PFSK-1 (cell line): ENCODE data around the gene C4A.

ENCODE experiments used
- FOXP2 ChIP-seq: optimal IDR thresholded peaks from 2 replicates; pipeline ENCODE3; 2011; ENCODE audit warnings: borderline replicate concordance, control low read depth, inconsistent platforms; ENCODE audit not compliant: insufficient read depth; ENCODE audit errors: extremely low read length, extremely low read depth
- POLR2AphosphoS5 ChIP-seq: IDR thresholded peaks from 2 replicates; pipeline ENCODE4 v1.6.1; 2012; ENCODE audit warnings: low read depth, mild to moderate bottlenecking, control low read depth, low read length, moderate library complexity
- REST ChIP-seq, 2 experiments: IDR thresholded peaks; 2 replicates each; pipeline versions ENCODE4 v1.6.1 to v1.8.0; 2011 to 2012; ENCODE audit warnings: low read depth in 2 of 2, low read length in 2 of 2, control low read depth in 1 of 2, inconsistent platforms in 1 of 2, mild to moderate bottlenecking in 1 of 2, moderate library complexity in 1 of 2; ENCODE audit not compliant: insufficient read depth in 1 of 2
- SIN3A ChIP-seq: IDR thresholded peaks from 2 replicates; pipeline ENCODE4 v1.6.1; 2012; ENCODE audit warnings: mild to moderate bottlenecking, low read length, moderate library complexity, borderline replicate concordance; ENCODE audit not compliant: insufficient read depth
- TAF1 ChIP-seq: IDR thresholded peaks from 2 replicates; pipeline ENCODE4 v1.6.1; 2012; ENCODE audit warnings: low read length, control low read depth, borderline replicate concordance; ENCODE audit not compliant: insufficient read depth

The C4A gene

GRCh38 chr6:31954511-31954910, 27.3 kb upstream of the C4A start:
- TF ChIP-seq POLR2AphosphoS5 (no peak), SIN3A (no peak), FOXP2 (no peak), TAF1 (no peak), REST (IDR thresholded peaks at IDR 0.05; ENCODE audit: insufficient read depth in 1 of 2, low read depth in 2 of 2, low read length in 2 of 2) (no peak)

- TF ChIP-seq POLR2AphosphoS5 (no peak), SIN3A (no peak), FOXP2 (no peak), TAF1 (no peak), REST (IDR thresholded peaks at IDR 0.05; ENCODE audit: insufficient read depth in 1 of 2, low read depth in 2 of 2, low read length in 2 of 2) (no peak)
Observed at GRCh38 chr6:31956796-31957195, 25.1 kb upstream of the C4A start.

- TF ChIP-seq POLR2AphosphoS5 (no peak), FOXP2 (no peak), REST (IDR thresholded peaks at IDR 0.05; ENCODE audit: insufficient read depth in 1 of 2, low read depth in 2 of 2, low read length in 2 of 2) (no peak; a peak in 1 of 4 replicates), SIN3A (no peak), TAF1 (no peak)
Observed at GRCh38 chr6:31958412-31958740, 23.5 kb upstream of the C4A start.

GRCh38 chr6:31958741-31959739, 22.8 kb upstream of the C4A start, which contains the start of the genes NELFE and SKIC2:
NELFE (minus strand) TSS chr6:31958971; CDS start chr6:31958446, 525 bp downstream.
SKIC2 (plus strand) TSS chr6:31959175; CDS start chr6:31959193, 18 bp downstream.
- TF ChIP-seq FOXP2: peak; percentile 92
- peak; percentile 88 for TF ChIP-seq POLR2AphosphoS5
- TF ChIP-seq REST (IDR thresholded peaks at IDR 0.05; ENCODE audit: insufficient read depth in 1 of 2, low read depth in 2 of 2, low read length in 2 of 2): peak; percentile 26 to 33; a peak in 1 of 4 replicates
- peak; percentile 97; the same call in 1 of the 2 replicates for TF ChIP-seq SIN3A
- peak; percentile 86; the same call in 1 of the 2 replicates for TF ChIP-seq TAF1
